ENCODE results near the gene NGF. TPM values are rescaled to one million over a fixed set of nuclear protein-coding genes. Genes with fewer than 3 reads are reported as not detected.

NGF gene
- total RNA-seq, 4 donors from 2014 or later: 2.8 to 4.0 (median 3.2) TPM; not detected in 1

- no peak overlapping the region for H3K27ac ChIP-seq
- no peaks in the 10 kb centered on the region for H3K27me3 ChIP-seq
- 79 to 90% methylated on average over 3 of the region's 3 CpGs for WGBS, 2 donors
- no peak for DNase-seq
- intact Hi-C loops (cut with DNase I): no loop called here
- H3K36me3 ChIP-seq: no peaks in the 10 kb centered on the region
- no peaks in the 10 kb centered on the region for H3K9me3 ChIP-seq
- TF ChIP-seq CTCF (IDR thresholded peaks at IDR 0.05) (no peak), POLR2A (IDR thresholded peaks at IDR 0.05) (no peak)
- H3K4me3 ChIP-seq (replicated peaks in 1 of 3): no peak overlapping the region
- no peaks in the 10 kb centered on the region for H3K4me1 ChIP-seq
These were observed 41.9 kb downstream of the NGF start for GRCh38 chr1:115295904-115296696.

- H3K4me1 ChIP-seq: no peaks in the 10 kb centered on the region
- TF ChIP-seq POLR2A (IDR thresholded peaks at IDR 0.05): no peak
- TF ChIP-seq CTCF (IDR thresholded peaks at IDR 0.05): no peak
These were observed 44.1 kb downstream of the NGF start for GRCh38 chr1:115293899-115294298.

GRCh38 chr1:115293006-115293405 is 45.0 kb downstream of the NGF start:
- Histone ChIP-seq H3K4me3 (replicated peaks in 1 of 3) (no peak overlapping the region), H3K4me1 (no peaks in the 10 kb centered on the region), H3K27me3 (no peaks in the 10 kb centered on the region), H3K36me3 (no peaks in the 10 kb centered on the region), H3K27ac (no peak overlapping the region), H3K9me3 (no peaks in the 10 kb centered on the region)
- no peak for DNase-seq
- intact Hi-C loops (cut with DNase I): no loop called here
- 93 to 94% methylated on average over 5 of the region's 5 CpGs for WGBS, 2 donors
- TF ChIP-seq POLR2A (IDR thresholded peaks at IDR 0.05) (no peak), CTCF (IDR thresholded peaks at IDR 0.05) (no peak)

More at GRCh38 chr1:115293899-115294298, 44.1 kb downstream of the NGF start:
- Histone ChIP-seq H3K36me3 (no peaks in the 10 kb centered on the region), H3K27me3 (no peaks in the 10 kb centered on the region), H3K9me3 (no peaks in the 10 kb centered on the region), H3K4me3 (replicated peaks in 1 of 3) (no peak overlapping the region), H3K27ac (no peak overlapping the region)
- WGBS, 2 donors: 97 to 100% methylated on average over 3 of the region's 3 CpGs
- DNase-seq: no peak
- intact Hi-C loops (cut with DNase I): no loop called here

GRCh38 chr1:115291741-115292140 is 46.3 kb downstream of the NGF start:
- Histone ChIP-seq H3K4me3 (replicated peaks in 1 of 3) (no peak overlapping the region), H3K4me1 (no peaks in the 10 kb centered on the region), H3K36me3 (no peaks in the 10 kb centered on the region), H3K9me3 (no peaks in the 10 kb centered on the region), H3K27me3 (no peaks in the 10 kb centered on the region), H3K27ac (no peak overlapping the region)
- WGBS, 2 donors: 90% methylated on average over 5 of the region's 5 CpGs
- intact Hi-C loops (cut with DNase I): no loop called here
- no peak for DNase-seq
- TF ChIP-seq POLR2A (IDR thresholded peaks at IDR 0.05) (no peak), CTCF (IDR thresholded peaks at IDR 0.05) (no peak)

GRCh38 chr1:115289940-115290339 is 48.1 kb downstream of the NGF start:
- no peak overlapping the region for H3K27ac ChIP-seq
- no peaks in the 10 kb centered on the region for H3K36me3 ChIP-seq
- H3K4me1 ChIP-seq: peaks cover 0 to 6% of the 10 kb centered on the region in 2 donors
- H3K27me3 ChIP-seq: no peaks in the 10 kb centered on the region
- no peak overlapping the region for H3K4me3 ChIP-seq (replicated peaks in 1 of 3)
- intact Hi-C loops (cut with DNase I): no loop called here
- WGBS, 2 donors: 53 to 59% methylated on average over 1 of the region's 1 CpG
- no peak for TF ChIP-seq POLR2A (IDR thresholded peaks at IDR 0.05)
- no peak for TF ChIP-seq CTCF (IDR thresholded peaks at IDR 0.05)
- no peaks in the 10 kb centered on the region for H3K9me3 ChIP-seq
- no peak for DNase-seq

Measured in thyroid gland (tissue), 4 donors.